ENCODE results near the gene EPS15.
"Not testable (repeated sequence)": the region's sequence is repeated elsewhere in the genome, so short reads cannot be mapped to it uniquely, and the experiment has no call there.

EPS15 gene

DNA sequence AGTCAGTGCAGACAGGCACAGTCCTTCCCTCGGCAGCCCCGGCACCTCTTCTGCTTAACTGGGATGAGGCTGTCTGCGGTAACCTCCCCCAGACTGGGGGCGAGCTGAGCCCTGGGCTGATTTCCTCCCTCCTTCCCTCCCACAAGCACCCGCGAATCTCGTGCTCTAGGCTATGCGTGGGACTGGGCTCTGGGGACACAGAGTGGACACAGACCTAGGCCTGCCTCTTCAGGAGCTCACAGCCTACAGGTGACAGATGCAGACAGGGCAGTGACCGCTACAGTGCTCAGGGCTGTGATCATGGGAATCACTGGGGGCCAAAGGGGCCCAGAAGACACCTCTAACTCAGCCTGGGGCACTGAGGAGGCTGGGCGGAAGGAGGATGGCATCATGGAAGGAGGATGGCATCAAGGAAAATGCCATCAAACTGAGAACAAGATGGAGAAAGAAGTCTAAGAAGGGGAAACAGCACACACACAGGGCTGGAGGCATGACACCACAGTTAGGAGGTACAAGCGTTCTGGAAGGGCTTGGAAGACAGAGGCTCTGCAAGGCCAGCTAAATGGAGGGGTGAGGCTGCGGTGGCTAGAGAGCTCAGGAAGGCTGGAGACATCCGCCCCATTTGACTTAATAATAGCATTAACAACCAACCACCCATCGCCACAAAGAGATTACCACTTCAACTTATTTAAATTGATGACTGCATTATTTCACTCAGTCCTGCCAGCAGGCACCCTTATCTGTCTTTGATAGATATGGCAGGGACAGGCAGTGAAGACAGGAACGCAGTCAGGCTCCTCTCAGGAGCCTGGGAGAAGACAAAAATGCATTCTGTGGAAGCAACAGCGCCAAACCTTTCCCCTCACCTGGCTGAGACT lies 192.9 kb downstream of the EPS15 start:
- DNase-seq (ENCODE audit: insufficient read length, low spot score) (no peak), FAIRE-seq (no peak)
- TF ChIP-seq, protein P1, sequence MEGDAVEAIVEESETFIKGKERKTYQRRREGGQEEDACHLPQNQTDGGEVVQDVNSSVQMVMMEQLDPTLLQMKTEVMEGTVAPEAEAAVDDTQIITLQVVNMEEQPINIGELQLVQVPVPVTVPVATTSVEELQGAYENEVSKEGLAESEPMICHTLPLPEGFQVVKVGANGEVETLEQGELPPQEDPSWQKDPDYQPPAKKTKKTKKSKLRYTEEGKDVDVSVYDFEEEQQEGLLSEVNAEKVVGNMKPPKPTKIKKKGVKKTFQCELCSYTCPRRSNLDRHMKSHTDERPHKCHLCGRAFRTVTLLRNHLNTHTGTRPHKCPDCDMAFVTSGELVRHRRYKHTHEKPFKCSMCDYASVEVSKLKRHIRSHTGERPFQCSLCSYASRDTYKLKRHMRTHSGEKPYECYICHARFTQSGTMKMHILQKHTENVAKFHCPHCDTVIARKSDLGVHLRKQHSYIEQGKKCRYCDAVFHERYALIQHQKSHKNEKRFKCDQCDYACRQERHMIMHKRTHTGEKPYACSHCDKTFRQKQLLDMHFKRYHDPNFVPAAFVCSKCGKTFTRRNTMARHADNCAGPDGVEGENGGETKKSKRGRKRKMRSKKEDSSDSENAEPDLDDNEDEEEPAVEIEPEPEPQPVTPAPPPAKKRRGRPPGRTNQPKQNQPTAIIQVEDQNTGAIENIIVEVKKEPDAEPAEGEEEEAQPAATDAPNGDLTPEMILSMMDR (IDR thresholded peaks at IDR 0.05; ENCODE audit: insufficient read depth, missing control alignments), result no peak

DNA sequence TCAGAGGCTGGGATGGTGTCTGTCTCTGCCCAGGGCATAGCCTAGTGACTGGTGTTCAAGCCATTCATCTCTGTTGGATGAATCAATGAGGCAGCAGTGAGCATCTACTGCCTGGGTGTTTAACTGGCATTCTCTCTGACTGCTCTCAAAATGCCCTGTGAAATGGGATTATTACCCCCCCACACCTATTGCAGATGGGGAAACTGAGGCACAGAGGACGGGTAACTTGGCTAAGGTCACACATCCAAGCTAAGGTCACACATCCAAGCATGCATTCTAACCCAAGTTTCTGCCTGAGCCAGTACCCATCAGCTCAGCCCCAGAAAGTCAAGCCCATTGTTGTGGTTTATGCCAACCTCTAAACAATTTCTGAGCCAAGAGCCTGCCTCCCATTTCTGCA lies 193.7 kb downstream of the EPS15 start:
- TF ChIP-seq, protein P1 (IDR thresholded peaks at IDR 0.05; ENCODE audit: insufficient read depth, missing control alignments), result no peak
- FAIRE-seq, result no peak
- DNase-seq (ENCODE audit: insufficient read length, low spot score), result no peak

DNA sequence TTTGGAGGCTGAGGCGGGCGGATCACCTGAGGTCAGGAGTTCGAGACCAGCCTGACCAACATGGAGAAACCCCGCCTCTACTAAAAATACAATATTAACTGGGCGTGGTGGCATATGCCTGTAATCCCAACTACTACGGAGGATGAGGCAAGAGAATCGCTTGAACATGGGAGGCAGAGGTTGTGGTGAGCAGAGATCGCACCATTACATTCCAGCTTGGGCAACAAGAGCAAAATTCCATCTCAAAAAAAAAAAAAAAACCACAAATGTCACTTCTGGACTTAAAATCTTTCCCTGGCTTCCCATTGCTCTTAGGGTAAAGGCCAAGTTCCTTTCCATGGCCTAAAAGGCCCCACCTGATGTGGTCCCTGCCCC lies 194.1 kb downstream of the EPS15 start:
- FAIRE-seq; DNase-seq (ENCODE audit: insufficient read length, low spot score): not testable (repeated sequence)

DNA sequence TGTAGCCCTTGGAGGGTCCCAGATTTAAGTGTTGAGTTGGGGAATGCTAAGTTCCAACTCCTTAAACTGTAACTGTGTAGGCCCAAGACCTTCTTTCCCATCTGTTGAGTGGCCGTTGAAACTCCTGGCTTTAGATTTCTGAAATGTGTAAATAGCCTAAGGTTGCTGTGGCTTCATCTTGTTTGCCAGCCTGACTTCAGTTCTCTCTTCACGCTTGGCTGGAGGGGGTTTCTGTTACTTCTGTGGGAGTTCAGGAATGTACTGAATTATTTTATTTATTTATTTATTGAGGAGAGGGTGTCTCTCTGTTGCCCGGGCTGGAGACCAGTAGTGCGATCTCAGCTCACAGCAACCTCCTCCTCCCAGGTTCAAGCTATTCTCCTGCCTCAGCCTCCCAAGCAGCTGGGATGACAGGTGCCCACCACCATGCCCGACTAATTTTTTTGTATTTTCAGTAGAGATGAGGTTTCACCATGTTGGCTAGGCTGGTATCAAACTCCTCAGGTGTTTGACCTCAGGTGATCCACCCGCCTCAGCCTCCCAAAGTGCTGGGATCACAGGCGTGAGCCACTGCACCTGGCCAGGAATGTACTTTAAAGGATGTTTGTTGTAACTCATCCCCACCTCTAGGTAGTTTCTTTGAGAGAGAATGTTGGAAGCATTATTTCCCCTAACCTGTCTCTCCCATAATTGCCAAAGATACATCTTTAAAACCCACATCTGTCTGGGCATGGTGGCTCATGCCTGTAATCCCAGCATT lies 194.6 kb downstream of the EPS15 start:
- FAIRE-seq, result no peak
- TF ChIP-seq, protein P1 (IDR thresholded peaks at IDR 0.05; ENCODE audit: insufficient read depth, missing control alignments), result no peak
- no peak for DNase-seq (ENCODE audit: insufficient read length, low spot score)

DNA sequence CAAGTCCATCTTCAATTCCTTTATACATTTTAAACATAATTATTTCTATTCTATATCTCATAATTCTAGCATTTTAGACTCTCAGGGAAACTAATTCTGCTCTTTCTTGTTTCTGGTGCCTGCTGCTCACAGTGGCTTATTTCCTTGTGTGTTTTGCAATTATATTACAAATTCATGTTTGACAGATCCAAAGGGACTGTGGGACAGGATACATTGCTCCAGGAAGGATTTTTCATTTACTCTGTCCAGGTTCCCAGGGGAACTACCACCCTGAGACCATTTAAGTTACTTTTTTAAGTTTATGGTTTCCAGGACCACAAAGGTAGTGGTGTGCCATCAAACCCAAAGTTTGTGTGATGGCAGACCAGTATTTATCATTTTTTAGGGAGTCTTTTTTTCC lies 195.3 kb downstream of the EPS15 start:
- TF ChIP-seq, protein P1 (IDR thresholded peaks at IDR 0.05; ENCODE audit: insufficient read depth, missing control alignments), result no peak
- no peak for FAIRE-seq

DNA sequence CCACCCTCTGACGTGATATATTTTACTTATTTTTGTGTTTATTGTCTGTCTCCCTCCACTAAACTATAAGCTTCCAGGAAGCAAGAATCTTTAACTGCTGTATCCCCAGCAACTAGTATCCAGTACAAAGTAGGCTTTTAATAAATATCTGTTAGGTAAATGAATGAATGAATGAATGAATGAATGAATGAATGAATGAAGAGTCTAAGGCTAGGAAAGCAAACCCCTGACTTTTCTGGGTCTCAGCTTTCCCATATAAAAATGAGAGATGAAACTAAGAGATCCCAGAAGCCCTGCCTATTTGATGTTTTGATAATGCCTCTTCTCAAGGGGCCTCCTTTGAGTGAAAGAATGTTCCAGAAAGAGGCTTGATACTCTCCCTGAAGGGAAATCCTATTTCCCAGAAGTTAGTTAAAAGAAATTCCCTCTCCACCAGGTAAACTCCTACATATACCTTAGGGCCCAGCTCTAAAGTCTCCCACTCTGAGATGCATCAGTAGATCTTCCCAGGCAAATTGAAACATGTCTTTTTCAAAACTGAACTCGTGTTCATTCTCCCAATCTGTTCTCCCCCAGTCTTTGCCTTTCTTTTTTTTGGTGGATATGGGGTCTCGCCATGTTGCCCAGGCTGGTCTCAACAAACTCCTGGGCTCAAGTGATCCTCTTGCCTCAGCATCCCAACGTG lies 196.5 kb downstream of the EPS15 start:
- FAIRE-seq, result no peak
- TF ChIP-seq, protein P1 (IDR thresholded peaks at IDR 0.05; ENCODE audit: insufficient read depth, missing control alignments), result no peak

More for the DNA sequence above, 195.3 kb downstream of the EPS15 start:
- DNase-seq (ENCODE audit: insufficient read length, low spot score), result no peak

DNA sequence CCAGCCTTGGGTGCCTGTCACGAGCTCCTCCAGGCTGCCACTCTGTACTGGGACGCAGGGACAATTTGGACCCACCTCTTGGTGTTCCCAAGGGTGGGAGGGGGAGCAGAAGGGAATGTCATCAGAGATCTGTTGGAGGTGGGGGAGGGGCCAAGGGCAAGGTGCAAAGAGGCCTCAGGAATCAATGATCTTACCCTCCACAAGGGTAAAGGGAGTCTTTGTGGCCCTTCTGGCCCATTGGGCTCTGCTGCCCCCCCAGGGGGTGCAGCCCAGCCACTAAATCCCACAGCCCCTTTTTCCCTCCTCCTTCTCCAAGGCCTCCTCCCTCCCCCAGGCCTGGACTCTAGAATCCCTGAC lies 197.2 kb downstream of the EPS15 start:
- DNase-seq (ENCODE audit: insufficient read length, low spot score) (no peak), FAIRE-seq (no peak)
- TF ChIP-seq, protein P1 (IDR thresholded peaks at IDR 0.05; ENCODE audit: insufficient read depth, missing control alignments), result no peak

More for the DNA sequence above, 196.5 kb downstream of the EPS15 start:
- no peak for DNase-seq (ENCODE audit: insufficient read length, low spot score)
